GM12875 (cell line): Measurements from ENCODE around the gene THEMIS2.
A peak's percentile ranks its signal among the peaks of the same experiment; 100 is the strongest.

Source experiments
- H3K4me3 ChIP-seq: one replicate; pipeline ENCODE4 v1.5.1; 2011; ENCODE audit warnings: low read depth, low read length, control low read depth
- CTCF ChIP-seq: IDR thresholded peaks from 2 replicates; pipeline ENCODE4 v1.5.1; 2011; ENCODE audit warnings: low read depth, mild to moderate bottlenecking, control low read depth, inconsistent platforms, low read length, moderate library complexity, borderline replicate concordance; ENCODE audit not compliant: insufficient read depth

Gene THEMIS2

GRCh38 chr1:27873671-27874384, 1.5 kb downstream of the THEMIS2 start:
- peak overlapping the region; percentile 74 for H3K4me3 ChIP-seq
- TF ChIP-seq CTCF = no peak

- TF ChIP-seq CTCF = no peak
- no peak overlapping the region for H3K4me3 ChIP-seq
Observed at GRCh38 chr1:27876341-27877114, 4.2 kb downstream of the THEMIS2 start.

- H3K4me3 ChIP-seq = no peak overlapping the region
Observed at GRCh38 chr1:27877115-27877416, 4.7 kb downstream of the THEMIS2 start.

GRCh38 chr1:27878039-27878438, 5.7 kb downstream of the THEMIS2 start:
- no peak for TF ChIP-seq CTCF
- H3K4me3 ChIP-seq = no peak overlapping the region

More at GRCh38 chr1:27877115-27877416, 4.7 kb downstream of the THEMIS2 start:
- no peak for TF ChIP-seq CTCF

- TF ChIP-seq CTCF = no peak
- no peak overlapping the region for H3K4me3 ChIP-seq
Observed at GRCh38 chr1:27878787-27879335, 6.5 kb downstream of the THEMIS2 start.

GRCh38 chr1:27879374-27880082, 7.2 kb downstream of the THEMIS2 start:
- no peak for TF ChIP-seq CTCF
- no peak overlapping the region for H3K4me3 ChIP-seq
